Activated CD4-positive, CD25-positive, alpha-beta regulatory T cell (primary cell): ENCODE measurements around the gene POM121L2.
"Not testable (repeated sequence)": the region's sequence is repeated elsewhere in the genome, so short reads cannot be mapped to it uniquely, and the experiment has no call there.

ENCODE experiments used
- DNase-seq, 4 experiments: peaks; one replicate each; lab custom pipeline; 2025; lab: John Stamatoyannopoulos, UW

POM121L2 gene

GRCh38 chr6:27293436-27294098 lies 18.5 kb downstream of the POM121L2 start:
- DNase-seq, result no peak

GRCh38 chr6:27290850-27291208 lies 21.2 kb downstream of the POM121L2 start:
- no peak for DNase-seq

DNA sequence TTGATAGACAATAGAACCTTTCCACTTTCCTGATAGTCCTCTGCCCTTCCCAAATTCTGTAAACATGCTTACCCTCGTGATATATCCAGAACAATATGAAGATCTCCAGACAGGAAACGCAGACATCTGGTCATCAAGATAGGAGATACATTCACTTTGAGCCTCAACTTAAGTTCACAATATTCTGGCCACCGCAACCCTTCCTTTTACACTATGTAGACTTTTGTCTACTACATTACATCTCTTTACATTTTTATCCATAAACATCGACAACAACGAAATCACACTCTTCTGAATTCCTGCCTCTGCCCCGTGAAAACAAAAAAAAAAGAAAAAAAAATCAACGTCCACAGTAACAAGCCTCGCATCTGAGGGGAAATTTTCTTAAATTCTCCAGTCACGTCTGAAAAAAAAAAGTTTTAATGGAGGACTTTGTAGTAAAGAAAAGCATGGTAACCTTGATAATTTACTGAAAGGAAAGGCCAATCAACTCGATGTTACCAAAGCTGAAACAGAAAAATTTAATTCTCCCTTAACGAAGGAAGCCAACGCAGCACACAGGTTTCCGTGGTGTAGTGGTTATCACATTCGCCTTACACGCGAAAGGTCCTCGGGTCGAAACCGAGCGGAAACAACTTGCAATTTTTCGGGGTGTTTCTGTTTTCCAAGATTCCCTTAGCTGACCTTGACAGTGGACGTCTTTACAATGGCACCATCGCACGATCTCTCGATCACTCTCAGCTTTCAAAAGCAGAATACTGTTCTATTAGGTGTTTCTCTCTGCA lies 21.8 kb downstream of the POM121L2 start:
- no peak for DNase-seq

- no peak for DNase-seq
These were observed 23.7 kb downstream of the POM121L2 start for GRCh38 chr6:27288136-27289044.

DNA sequence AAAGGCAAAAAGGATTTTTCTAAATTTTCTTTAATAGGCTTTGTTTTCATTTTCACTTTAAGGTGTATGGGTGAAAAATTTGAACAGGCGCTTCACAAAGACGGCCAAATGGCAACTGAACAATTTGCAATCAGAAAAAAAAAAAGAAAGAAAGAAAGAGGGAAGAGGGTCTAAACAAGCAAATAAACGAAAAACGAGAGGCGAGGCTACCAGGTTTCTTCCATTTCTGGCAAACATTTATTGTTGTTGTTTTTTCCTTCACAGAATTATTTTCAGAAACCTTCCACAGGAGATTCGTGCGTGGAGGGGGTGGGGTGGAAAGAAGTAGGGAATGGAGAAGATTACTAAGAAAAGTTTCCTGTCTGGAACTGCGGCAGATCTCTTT lies 24.3 kb downstream of the POM121L2 start:
- no peak for DNase-seq

GRCh38 chr6:27286141-27286540 lies 25.9 kb downstream of the POM121L2 start:
- DNase-seq, result no peak

DNA sequence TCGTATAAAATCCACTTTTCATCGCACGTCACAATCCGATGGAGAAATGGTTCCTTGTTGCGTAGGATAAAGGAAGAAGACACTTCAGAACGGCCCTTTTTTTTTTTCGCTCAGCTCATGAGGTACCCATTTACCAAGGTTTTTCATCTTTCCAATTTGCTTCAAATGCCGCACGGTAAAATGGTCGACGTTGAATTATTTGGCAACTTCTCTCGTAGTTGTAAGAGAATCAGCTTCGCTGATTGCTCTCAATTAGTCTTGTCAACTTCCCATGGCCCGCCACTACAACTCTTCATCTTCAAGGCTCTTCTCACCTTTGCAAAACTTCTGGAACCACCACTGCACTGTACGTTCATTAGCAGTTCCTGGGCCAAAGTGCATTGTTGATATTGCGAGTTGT lies 28.8 kb downstream of the POM121L2 start:
- DNase-seq, result no peak

- no peak for DNase-seq
These were observed 30.5 kb downstream of the POM121L2 start for GRCh38 chr6:27281569-27281968.

DNA sequence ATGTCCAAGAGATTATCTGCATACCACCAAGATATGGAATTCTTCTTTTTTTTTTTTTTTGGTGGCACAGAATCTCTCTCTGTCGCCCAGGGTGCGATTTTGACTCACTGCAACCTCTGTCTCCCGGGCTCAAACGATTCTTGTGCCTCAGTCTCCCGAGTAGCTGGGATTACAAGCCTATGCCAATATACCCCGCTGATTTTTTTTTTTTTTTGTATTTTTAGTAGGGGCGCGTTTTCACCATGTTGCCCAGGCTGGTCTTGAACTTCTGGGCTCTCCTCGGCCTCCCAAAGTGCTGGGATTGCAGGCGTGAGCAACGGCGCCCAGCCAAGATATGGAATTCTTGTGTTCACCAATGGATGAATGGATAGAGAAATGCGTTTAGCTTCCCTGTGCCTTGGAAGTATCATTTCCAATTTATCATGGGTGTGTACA lies 31.0 kb downstream of the POM121L2 start:
- DNase-seq, result no peak

- DNase-seq, result no peak
These were observed 31.5 kb downstream of the POM121L2 start for GRCh38 chr6:27280540-27281000.

- DNase-seq, result no peak
These were observed 32.0 kb downstream of the POM121L2 start for GRCh38 chr6:27280064-27280539.

DNA sequence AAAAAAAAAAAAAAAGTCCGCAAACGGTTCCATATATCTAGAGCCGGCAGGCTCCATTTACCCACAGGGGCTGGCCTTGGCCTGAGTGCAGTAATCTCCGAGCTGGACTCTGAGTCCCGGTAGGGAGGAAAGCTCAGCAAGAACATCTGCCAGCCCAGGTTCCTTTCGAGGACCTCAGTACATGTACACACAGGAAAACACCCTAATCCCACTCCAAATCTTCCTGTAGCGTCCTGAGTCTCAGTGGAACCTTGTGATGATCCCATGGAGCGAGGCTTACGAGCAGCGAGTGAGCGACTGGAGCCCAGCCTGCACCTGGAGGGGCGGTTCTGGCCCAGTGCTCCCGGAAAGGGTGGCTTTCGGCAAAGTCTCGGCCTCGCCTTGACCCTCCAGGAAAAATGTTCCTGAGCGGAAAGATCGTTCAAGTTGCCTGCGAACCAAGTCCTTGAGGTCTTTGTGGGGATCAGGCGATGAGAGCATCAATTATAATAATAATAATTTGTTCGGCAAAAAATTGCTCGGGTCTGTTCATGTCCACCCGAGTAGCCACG lies 32.5 kb downstream of the POM121L2 start:
- DNase-seq, result no peak

- no peak for DNase-seq
These were observed 36.8 kb downstream of the POM121L2 start for GRCh38 chr6:27275025-27275956.

- no peak for DNase-seq
These were observed 38.3 kb downstream of the POM121L2 start for GRCh38 chr6:27273783-27274182.

GRCh38 chr6:27268803-27269202 lies 43.3 kb downstream of the POM121L2 start:
- no peak for DNase-seq

DNA sequence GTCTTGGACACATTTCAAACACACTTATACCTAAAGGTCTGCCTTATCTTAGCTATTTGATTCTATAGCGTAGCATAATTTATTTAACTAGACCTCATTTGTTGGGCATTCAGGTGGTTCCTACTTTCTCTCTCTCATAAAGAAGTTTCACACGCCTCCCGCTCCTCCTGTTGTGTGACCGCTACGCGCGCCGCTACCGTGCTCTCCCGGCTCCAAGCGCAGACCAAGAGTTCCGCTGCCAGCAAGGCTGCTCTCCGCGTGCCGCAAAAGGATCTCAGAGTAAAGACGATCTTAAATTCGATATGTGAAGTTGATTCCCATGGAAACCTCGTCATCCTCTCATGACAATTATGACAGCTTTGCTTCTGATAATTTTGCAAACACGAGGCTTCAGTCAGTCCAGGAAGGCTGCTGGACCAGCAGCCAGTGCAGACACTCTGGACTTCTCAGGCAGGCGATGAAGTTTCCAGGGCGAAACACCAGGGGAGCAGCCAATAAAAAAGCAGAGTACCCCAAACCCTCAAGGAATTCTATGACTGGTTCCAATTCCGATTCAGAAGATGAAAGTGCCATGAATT lies 44.1 kb downstream of the POM121L2 start:
- no peak for DNase-seq

DNA sequence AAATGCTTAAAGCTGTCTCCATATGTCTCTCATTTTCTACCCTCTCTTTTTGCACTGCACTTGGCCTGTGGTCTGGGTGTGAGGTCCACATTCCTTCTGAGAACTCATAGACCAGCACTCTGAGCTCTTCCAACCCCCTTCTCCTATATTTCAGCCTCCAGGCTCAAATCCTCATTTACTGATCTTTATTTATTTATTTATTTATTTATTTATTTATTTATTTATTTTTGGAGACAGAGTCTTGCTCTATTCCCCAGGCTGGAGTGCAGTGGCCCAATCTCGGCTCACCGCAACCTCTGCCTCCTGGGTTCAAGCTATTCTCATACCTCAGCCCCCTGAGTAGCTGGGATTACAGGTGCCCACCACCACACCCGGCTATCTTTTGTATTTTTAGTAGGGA lies 45.1 kb downstream of the POM121L2 start:
- not testable (repeated sequence) for DNase-seq

DNA sequence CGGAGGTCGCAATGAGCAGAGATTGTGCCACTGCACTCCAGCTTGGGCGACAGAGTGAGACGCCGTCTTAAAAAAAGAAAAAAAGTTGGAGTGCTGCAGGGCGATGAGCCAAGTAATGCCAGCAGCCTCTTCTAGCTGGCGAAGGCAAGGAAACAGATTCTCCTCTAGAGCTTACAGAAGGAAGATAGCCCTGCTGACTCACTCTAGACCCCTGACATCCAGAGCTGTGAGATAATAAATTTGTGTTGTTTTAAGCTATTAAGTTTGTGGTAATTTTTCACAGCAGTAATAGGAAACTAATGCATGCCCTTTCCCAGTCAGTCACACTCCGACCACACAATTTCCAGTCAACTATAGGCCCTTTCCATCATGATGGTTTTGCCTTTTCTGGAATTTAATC lies 48.2 kb downstream of the POM121L2 start:
- no peak for DNase-seq

- no peak for DNase-seq
These were observed 51.2 kb downstream of the POM121L2 start for GRCh38 chr6:27260836-27261375.

GRCh38 chr6:27260369-27260768 lies 51.7 kb downstream of the POM121L2 start:
- no peak for DNase-seq
